ENCODE results near the gene IL22RA1. TPM values are rescaled to one million over a fixed set of nuclear protein-coding genes. Genes with fewer than 3 reads are reported as not detected.

The IL22RA1 gene
- total RNA-seq, 1 experiment from 2014 or later = 0.28 TPM

DNA sequence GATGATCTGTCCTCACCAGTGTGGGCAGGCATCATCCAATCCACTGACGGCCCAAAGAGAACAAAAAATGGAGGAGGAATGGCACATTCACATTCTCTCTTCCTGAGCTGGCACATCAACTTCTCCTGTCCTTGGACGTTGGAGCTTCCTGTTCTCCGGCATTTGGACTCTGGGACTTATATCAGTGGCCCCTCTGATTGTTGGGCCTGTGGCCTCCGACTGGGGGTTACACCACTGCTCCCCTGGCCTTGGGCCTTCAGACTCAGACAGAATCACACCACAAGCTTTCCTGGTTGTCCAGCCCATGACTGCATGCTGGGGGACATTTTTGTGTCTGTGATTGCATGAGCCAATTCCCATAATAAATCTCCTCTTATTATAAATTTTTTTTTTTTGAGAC lies 24.1 kb upstream of the IL22RA1 start (continued):
- no peak for TF ChIP-seq CBFB (CRISPR knock-in tag; IDR thresholded peaks at IDR 0.05; ENCODE audit: low read depth)
- TF ChIP-seq, protein P1, sequence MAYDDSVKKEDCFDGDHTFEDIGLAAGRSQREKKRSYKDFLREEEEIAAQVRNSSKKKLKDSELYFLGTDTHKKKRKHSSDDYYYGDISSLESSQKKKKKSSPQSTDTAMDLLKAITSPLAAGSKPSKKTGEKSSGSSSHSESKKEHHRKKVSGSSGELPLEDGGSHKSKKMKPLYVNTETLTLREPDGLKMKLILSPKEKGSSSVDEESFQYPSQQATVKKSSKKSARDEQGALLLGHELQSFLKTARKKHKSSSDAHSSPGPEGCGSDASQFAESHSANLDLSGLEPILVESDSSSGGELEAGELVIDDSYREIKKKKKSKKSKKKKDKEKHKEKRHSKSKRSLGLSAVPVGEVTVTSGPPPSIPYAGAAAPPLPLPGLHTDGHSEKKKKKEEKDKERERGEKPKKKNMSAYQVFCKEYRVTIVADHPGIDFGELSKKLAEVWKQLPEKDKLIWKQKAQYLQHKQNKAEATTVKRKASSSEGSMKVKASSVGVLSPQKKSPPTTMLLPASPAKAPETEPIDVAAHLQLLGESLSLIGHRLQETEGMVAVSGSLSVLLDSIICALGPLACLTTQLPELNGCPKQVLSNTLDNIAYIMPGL (CRISPR knock-in tag; IDR thresholded peaks at IDR 0.05) = no peak
- TF ChIP-seq RORB (CRISPR knock-in tag; IDR thresholded peaks at IDR 0.05) = no peak
- no peak for TF ChIP-seq CREB1 (CRISPR knock-in tag; IDR thresholded peaks at IDR 0.05)
- TF ChIP-seq, protein P2, sequence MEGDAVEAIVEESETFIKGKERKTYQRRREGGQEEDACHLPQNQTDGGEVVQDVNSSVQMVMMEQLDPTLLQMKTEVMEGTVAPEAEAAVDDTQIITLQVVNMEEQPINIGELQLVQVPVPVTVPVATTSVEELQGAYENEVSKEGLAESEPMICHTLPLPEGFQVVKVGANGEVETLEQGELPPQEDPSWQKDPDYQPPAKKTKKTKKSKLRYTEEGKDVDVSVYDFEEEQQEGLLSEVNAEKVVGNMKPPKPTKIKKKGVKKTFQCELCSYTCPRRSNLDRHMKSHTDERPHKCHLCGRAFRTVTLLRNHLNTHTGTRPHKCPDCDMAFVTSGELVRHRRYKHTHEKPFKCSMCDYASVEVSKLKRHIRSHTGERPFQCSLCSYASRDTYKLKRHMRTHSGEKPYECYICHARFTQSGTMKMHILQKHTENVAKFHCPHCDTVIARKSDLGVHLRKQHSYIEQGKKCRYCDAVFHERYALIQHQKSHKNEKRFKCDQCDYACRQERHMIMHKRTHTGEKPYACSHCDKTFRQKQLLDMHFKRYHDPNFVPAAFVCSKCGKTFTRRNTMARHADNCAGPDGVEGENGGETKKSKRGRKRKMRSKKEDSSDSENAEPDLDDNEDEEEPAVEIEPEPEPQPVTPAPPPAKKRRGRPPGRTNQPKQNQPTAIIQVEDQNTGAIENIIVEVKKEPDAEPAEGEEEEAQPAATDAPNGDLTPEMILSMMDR (IDR thresholded peaks at IDR 0.05) = no peak
- no peak for TF ChIP-seq FOXK1 (CRISPR knock-in tag; IDR thresholded peaks at IDR 0.05)
- no peak for TF ChIP-seq RELA (CRISPR knock-in tag; IDR thresholded peaks at IDR 0.05; ENCODE audit: borderline replicate concordance)

DNA sequence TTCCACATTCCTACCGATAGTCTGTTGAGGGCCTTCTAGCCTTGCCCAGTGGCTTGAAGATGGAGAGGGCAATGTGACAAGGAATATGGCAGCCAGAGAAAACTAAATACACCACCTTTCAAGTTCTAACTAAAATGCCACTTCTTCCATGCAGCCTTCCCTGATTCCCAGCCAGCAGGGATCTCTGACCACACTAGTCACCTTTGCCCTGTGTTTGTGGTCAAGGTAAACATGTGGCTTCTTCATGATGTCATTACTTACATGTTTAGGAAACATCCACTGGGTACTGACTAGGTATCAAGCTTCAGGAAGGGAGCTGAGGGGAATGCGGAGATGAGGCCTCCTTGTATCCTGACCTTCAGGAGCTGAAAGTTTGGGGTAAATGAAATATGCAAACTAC lies 22.6 kb upstream of the IL22RA1 start:
- POLR2A ChIA-PET = no interaction called here
- no peak for ATAC-seq
- Mint-ChIP-seq H3K36me3 (peaks cover 20% of the 10 kb centered on the region), H3K9me3 (no peaks in the 10 kb centered on the region), H3K4me1 (no peaks in the 10 kb centered on the region), H3K27me3 (ENCODE audit: low read depth) (no peaks in the 10 kb centered on the region), H3K4me3 (no peak overlapping the region), H3K27ac (no peak overlapping the region)
- CTCF ChIA-PET = interaction anchor here (1.3 to 1.5 kb wide), 2 partner anchors 10 to 15 kb away, joined by 4 to 5 read pairs; no protein-coding TSS in a partner anchor
- DNase-seq (ENCODE audit: low spot score) = no peak
- TF ChIP-seq FOXJ3 (CRISPR knock-in tag; IDR thresholded peaks at IDR 0.05; ENCODE audit: borderline replicate concordance) = no peak
- no peak for TF ChIP-seq ZNF138 (CRISPR knock-in tag; conservative IDR thresholded peaks at IDR 0.05)
- TF ChIP-seq ZNF671 (CRISPR knock-in tag; IDR thresholded peaks at IDR 0.05) = no peak
- TF ChIP-seq, protein P3, sequence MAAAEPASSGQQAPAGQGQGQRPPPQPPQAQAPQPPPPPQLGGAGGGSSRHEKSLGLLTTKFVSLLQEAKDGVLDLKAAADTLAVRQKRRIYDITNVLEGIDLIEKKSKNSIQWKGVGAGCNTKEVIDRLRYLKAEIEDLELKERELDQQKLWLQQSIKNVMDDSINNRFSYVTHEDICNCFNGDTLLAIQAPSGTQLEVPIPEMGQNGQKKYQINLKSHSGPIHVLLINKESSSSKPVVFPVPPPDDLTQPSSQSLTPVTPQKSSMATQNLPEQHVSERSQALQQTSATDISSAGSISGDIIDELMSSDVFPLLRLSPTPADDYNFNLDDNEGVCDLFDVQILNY (CRISPR knock-in tag; IDR thresholded peaks at IDR 0.05) = no peak
- TF ChIP-seq, protein P4, sequence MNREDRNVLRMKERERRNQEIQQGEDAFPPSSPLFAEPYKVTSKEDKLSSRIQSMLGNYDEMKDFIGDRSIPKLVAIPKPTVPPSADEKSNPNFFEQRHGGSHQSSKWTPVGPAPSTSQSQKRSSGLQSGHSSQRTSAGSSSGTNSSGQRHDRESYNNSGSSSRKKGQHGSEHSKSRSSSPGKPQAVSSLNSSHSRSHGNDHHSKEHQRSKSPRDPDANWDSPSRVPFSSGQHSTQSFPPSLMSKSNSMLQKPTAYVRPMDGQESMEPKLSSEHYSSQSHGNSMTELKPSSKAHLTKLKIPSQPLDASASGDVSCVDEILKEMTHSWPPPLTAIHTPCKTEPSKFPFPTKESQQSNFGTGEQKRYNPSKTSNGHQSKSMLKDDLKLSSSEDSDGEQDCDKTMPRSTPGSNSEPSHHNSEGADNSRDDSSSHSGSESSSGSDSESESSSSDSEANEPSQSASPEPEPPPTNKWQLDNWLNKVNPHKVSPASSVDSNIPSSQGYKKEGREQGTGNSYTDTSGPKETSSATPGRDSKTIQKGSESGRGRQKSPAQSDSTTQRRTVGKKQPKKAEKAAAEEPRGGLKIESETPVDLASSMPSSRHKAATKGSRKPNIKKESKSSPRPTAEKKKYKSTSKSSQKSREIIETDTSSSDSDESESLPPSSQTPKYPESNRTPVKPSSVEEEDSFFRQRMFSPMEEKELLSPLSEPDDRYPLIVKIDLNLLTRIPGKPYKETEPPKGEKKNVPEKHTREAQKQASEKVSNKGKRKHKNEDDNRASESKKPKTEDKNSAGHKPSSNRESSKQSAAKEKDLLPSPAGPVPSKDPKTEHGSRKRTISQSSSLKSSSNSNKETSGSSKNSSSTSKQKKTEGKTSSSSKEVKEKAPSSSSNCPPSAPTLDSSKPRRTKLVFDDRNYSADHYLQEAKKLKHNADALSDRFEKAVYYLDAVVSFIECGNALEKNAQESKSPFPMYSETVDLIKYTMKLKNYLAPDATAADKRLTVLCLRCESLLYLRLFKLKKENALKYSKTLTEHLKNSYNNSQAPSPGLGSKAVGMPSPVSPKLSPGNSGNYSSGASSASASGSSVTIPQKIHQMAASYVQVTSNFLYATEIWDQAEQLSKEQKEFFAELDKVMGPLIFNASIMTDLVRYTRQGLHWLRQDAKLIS (CRISPR knock-in tag; IDR thresholded peaks at IDR 0.05; ENCODE audit: borderline replicate concordance) = no peak
- TF ChIP-seq, protein P5, sequence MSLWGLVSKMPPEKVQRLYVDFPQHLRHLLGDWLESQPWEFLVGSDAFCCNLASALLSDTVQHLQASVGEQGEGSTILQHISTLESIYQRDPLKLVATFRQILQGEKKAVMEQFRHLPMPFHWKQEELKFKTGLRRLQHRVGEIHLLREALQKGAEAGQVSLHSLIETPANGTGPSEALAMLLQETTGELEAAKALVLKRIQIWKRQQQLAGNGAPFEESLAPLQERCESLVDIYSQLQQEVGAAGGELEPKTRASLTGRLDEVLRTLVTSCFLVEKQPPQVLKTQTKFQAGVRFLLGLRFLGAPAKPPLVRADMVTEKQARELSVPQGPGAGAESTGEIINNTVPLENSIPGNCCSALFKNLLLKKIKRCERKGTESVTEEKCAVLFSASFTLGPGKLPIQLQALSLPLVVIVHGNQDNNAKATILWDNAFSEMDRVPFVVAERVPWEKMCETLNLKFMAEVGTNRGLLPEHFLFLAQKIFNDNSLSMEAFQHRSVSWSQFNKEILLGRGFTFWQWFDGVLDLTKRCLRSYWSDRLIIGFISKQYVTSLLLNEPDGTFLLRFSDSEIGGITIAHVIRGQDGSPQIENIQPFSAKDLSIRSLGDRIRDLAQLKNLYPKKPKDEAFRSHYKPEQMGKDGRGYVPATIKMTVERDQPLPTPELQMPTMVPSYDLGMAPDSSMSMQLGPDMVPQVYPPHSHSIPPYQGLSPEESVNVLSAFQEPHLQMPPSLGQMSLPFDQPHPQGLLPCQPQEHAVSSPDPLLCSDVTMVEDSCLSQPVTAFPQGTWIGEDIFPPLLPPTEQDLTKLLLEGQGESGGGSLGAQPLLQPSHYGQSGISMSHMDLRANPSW (CRISPR knock-in tag; conservative IDR thresholded peaks at IDR 0.05; ENCODE audit: low read depth) = no peak
- TF ChIP-seq, protein P6, sequence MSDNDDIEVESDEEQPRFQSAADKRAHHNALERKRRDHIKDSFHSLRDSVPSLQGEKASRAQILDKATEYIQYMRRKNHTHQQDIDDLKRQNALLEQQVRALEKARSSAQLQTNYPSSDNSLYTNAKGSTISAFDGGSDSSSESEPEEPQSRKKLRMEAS (CRISPR knock-in tag; IDR thresholded peaks at IDR 0.05) = no peak
- TF ChIP-seq CBFB (CRISPR knock-in tag; IDR thresholded peaks at IDR 0.05; ENCODE audit: low read depth) = no peak
- no peak for TF ChIP-seq KAT7 (CRISPR knock-in tag; IDR thresholded peaks at IDR 0.05; ENCODE audit: borderline replicate concordance)
- TF ChIP-seq TP53 (CRISPR knock-in tag; IDR thresholded peaks at IDR 0.05) = no peak
- TF ChIP-seq NFATC4 (CRISPR knock-in tag; IDR thresholded peaks at IDR 0.05) = no peak
- TF ChIP-seq NFYB (CRISPR knock-in tag; conservative IDR thresholded peaks at IDR 0.05; ENCODE audit: low read depth) = no peak
- TF ChIP-seq TEAD1 (CRISPR knock-in tag; IDR thresholded peaks at IDR 0.05) = no peak
- TF ChIP-seq, protein P7, sequence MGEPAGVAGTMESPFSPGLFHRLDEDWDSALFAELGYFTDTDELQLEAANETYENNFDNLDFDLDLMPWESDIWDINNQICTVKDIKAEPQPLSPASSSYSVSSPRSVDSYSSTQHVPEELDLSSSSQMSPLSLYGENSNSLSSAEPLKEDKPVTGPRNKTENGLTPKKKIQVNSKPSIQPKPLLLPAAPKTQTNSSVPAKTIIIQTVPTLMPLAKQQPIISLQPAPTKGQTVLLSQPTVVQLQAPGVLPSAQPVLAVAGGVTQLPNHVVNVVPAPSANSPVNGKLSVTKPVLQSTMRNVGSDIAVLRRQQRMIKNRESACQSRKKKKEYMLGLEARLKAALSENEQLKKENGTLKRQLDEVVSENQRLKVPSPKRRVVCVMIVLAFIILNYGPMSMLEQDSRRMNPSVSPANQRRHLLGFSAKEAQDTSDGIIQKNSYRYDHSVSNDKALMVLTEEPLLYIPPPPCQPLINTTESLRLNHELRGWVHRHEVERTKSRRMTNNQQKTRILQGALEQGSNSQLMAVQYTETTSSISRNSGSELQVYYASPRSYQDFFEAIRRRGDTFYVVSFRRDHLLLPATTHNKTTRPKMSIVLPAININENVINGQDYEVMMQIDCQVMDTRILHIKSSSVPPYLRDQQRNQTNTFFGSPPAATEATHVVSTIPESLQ (CRISPR knock-in tag; IDR thresholded peaks at IDR 0.05) = no peak
- TF ChIP-seq, protein P8, sequence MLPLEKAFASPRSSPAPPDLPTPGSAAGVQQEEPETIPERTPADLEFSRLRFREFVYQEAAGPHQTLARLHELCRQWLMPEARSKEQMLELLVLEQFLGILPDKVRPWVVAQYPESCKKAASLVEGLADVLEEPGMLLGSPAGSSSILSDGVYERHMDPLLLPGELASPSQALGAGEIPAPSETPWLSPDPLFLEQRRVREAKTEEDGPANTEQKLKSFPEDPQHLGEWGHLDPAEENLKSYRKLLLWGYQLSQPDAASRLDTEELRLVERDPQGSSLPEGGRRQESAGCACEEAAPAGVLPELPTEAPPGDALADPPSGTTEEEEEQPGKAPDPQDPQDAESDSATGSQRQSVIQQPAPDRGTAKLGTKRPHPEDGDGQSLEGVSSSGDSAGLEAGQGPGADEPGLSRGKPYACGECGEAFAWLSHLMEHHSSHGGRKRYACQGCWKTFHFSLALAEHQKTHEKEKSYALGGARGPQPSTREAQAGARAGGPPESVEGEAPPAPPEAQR (CRISPR knock-in tag; IDR thresholded peaks at IDR 0.05) = no peak
